ENCODE measurements around the gene SRSF2.
"Not testable (repeated sequence)": the region's sequence is repeated elsewhere in the genome, so short reads cannot be mapped to it uniquely, and the experiment has no call there.

- not testable (repeated sequence) for TF ChIP-seq POLR2A (IDR thresholded peaks at IDR 0.05; ENCODE audit: low read depth, low read length); POLR2AphosphoS5 (IDR thresholded peaks at IDR 0.05; ENCODE audit: low read depth, low read length); TAF1 (IDR thresholded peaks at IDR 0.05; ENCODE audit: borderline replicate concordance, low read depth, low read length)
These were observed 2.5 kb upstream of the SRSF2 start for GRCh38 chr17:76739568-76740115.
